ENCODE data around the gene PKD2L1.

DNA sequence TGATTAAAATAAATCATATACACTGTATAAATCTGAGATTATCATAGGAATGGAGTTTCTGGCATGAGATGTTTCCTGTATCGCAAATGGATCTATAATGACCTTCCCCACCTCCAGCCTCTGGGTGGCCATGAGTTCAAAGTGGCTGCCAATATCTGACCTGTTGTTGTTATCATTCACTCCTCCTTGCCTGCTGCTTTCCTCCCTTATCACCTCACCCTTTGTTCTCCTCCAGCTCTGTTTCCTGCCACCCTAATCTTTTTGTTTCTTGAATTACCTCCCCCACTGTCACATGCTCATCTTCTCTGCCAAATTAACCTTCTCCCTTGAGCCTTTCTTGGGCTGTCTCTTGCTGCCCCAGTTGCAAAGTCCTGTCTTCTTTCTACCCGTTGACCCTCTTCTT, 29.0 kb upstream of the PKD2L1 start:
- TF ChIP-seq FOXM1 (IDR thresholded peaks at IDR 0.05; ENCODE audit: borderline replicate concordance, low read depth) = no peak
- no peak for TF ChIP-seq EP300 (IDR thresholded peaks at IDR 0.05; ENCODE audit: borderline replicate concordance)
- no peak for TF ChIP-seq ZBTB7A (IDR thresholded peaks at IDR 0.05; ENCODE audit: low read depth)
- TF ChIP-seq, protein P1, sequence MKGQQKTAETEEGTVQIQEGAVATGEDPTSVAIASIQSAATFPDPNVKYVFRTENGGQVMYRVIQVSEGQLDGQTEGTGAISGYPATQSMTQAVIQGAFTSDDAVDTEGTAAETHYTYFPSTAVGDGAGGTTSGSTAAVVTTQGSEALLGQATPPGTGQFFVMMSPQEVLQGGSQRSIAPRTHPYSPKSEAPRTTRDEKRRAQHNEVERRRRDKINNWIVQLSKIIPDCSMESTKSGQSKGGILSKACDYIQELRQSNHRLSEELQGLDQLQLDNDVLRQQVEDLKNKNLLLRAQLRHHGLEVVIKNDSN (IDR thresholded peaks at IDR 0.05) = no peak
- TF ChIP-seq, protein P2, sequence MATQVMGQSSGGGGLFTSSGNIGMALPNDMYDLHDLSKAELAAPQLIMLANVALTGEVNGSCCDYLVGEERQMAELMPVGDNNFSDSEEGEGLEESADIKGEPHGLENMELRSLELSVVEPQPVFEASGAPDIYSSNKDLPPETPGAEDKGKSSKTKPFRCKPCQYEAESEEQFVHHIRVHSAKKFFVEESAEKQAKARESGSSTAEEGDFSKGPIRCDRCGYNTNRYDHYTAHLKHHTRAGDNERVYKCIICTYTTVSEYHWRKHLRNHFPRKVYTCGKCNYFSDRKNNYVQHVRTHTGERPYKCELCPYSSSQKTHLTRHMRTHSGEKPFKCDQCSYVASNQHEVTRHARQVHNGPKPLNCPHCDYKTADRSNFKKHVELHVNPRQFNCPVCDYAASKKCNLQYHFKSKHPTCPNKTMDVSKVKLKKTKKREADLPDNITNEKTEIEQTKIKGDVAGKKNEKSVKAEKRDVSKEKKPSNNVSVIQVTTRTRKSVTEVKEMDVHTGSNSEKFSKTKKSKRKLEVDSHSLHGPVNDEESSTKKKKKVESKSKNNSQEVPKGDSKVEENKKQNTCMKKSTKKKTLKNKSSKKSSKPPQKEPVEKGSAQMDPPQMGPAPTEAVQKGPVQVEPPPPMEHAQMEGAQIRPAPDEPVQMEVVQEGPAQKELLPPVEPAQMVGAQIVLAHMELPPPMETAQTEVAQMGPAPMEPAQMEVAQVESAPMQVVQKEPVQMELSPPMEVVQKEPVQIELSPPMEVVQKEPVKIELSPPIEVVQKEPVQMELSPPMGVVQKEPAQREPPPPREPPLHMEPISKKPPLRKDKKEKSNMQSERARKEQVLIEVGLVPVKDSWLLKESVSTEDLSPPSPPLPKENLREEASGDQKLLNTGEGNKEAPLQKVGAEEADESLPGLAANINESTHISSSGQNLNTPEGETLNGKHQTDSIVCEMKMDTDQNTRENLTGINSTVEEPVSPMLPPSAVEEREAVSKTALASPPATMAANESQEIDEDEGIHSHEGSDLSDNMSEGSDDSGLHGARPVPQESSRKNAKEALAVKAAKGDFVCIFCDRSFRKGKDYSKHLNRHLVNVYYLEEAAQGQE (IDR thresholded peaks at IDR 0.05; ENCODE audit: low read depth) = no peak
- TF ChIP-seq TAF1 (IDR thresholded peaks at IDR 0.05; ENCODE audit: low read depth) = no peak
- no peak for TF ChIP-seq TEAD4 (IDR thresholded peaks at IDR 0.05)
- TF ChIP-seq YY1 (IDR thresholded peaks at IDR 0.05; ENCODE audit: low read depth) = no peak

Measured in Ishikawa (cell line).